GM23248 (cell line): ENCODE measurements around the gene SEMA4C.

Source experiments
- EZH2 ChIP-seq: fragments of 200-600 bp; sonication (generic); IDR thresholded peaks from 2 replicates; pipeline ENCODE4 v1.6.1; 2018; ENCODE audit warnings: antibody characterized with exemption, mild to moderate bottlenecking; ENCODE audit not compliant: insufficient read depth, poor library complexity, severe bottlenecking
- EZH2phosphoT487 ChIP-seq: fragments of 200-600 bp; sonication (generic); IDR thresholded peaks from 2 replicates; pipeline ENCODE4 v1.6.1; 2018; ENCODE audit warnings: antibody characterized with exemption, moderate library complexity, mild to moderate bottlenecking, low read depth; ENCODE audit not compliant: insufficient read depth

- TF ChIP-seq EZH2 = no peak
- TF ChIP-seq EZH2phosphoT487 = no peak
These were observed 33.4 kb upstream of the SEMA4C start for GRCh38 chr2:96903318-96903717.
